Measurements from ENCODE around the gene NTNG2. TPM values are rescaled to one million over a fixed set of nuclear protein-coding genes. Genes with fewer than 3 reads are reported as not detected.

NTNG2 gene
- total and polyA plus RNA-seq, 10 of the 15 experiments (the other 5 are each of a cell fraction or from before 2014, with no cell fraction given) = 0.37 to 0.79 (median 0.45) TPM; not detected in 6

GRCh38 chr9:132142924-132143323, 18.9 kb upstream of the NTNG2 start:
- H3K4me2 ChIP-seq (ENCODE audit: control insufficient read depth, insufficient read depth) = no peak overlapping the region
- SMC1A ChIA-PET (ENCODE audit: uncharacterized antibody, unreplicated experiment) = no interaction called here
- H3K79me2 ChIP-seq (ENCODE audit: control insufficient read depth, insufficient read depth, low read length) = no peaks in the 10 kb centered on the region
- in situ Hi-C loops (cut with MboI) (no loop called here), intact Hi-C loops (cut with micrococcal nuclease; ENCODE audit: unreplicated experiment) (no loop called here)
- no peaks in the 10 kb centered on the region for H3K4me1 ChIP-seq (ENCODE audit: control insufficient read depth, insufficient read depth, low read length)
- RAD21 ChIA-PET (ENCODE audit: unreplicated experiment) = no interaction called here
- ATAC-seq (no peak), DNase-seq (ENCODE audit: low read depth, low spot score) (no peak), FAIRE-seq (no peak)
- BruUV-seq (replicated peaks) = no TSS peak
- no peaks in the 10 kb centered on the region; the same call in 1 of the 2 replicates for H4K20me1 ChIP-seq (ENCODE audit: control insufficient read depth, insufficient read depth)
- H3K27ac ChIP-seq (ENCODE audit: control insufficient read depth, insufficient read depth) = no peak overlapping the region
- peaks cover 0 to 6% of the 10 kb centered on the region in 2 experiments; a peak in 2 of 4 replicates for H3K27me3 ChIP-seq (replicated peaks in 1 of 2; ENCODE audit: control insufficient read depth in 2 of 2, insufficient read depth in 2 of 2, low read length in 1 of 2)
- no peak overlapping the region for H3K9ac ChIP-seq (ENCODE audit: control insufficient read depth, insufficient read depth, low read length)
- H2AFZ ChIP-seq (ENCODE audit: control insufficient read depth, low read depth, low read length) = no peak overlapping the region
- no peaks in the 10 kb centered on the region for H3K9me3 ChIP-seq (replicated peaks; ENCODE audit: control insufficient read depth, insufficient read depth, low read length)
- CTCF ChIA-PET = no interaction called here
- 53% methylated on average over 9 of the region's 9 CpGs for WGBS (ENCODE audit: insufficient coverage, insufficient replicate concordance, low lambda C conversion rate, missing lambda C conversion rate)
- H3K36me3 ChIP-seq (ENCODE audit: control insufficient read depth in 2 of 2, insufficient read depth in 2 of 2, low read length in 1 of 2) = no peaks in the 10 kb centered on the region
- POLR2A ChIA-PET = no interaction called here
- TF ChIP-seq ZBTB33 (IDR thresholded peaks at IDR 0.05) (no peak), USF1 (IDR thresholded peaks at IDR 0.05; ENCODE audit: borderline replicate concordance, extremely low read length, insufficient read depth, low read depth, low read length) (no peak), DPF2 (IDR thresholded peaks at IDR 0.05) (no peak), BACH1 (IDR thresholded peaks at IDR 0.05; ENCODE audit: borderline replicate concordance) (no peak), FOS (IDR thresholded peaks at IDR 0.05; ENCODE audit: borderline replicate concordance, extremely low read depth, insufficient read length) (no peak), EED (IDR thresholded peaks at IDR 0.05; ENCODE audit: low read depth) (no peak)
- TF ChIP-seq, protein P1, sequence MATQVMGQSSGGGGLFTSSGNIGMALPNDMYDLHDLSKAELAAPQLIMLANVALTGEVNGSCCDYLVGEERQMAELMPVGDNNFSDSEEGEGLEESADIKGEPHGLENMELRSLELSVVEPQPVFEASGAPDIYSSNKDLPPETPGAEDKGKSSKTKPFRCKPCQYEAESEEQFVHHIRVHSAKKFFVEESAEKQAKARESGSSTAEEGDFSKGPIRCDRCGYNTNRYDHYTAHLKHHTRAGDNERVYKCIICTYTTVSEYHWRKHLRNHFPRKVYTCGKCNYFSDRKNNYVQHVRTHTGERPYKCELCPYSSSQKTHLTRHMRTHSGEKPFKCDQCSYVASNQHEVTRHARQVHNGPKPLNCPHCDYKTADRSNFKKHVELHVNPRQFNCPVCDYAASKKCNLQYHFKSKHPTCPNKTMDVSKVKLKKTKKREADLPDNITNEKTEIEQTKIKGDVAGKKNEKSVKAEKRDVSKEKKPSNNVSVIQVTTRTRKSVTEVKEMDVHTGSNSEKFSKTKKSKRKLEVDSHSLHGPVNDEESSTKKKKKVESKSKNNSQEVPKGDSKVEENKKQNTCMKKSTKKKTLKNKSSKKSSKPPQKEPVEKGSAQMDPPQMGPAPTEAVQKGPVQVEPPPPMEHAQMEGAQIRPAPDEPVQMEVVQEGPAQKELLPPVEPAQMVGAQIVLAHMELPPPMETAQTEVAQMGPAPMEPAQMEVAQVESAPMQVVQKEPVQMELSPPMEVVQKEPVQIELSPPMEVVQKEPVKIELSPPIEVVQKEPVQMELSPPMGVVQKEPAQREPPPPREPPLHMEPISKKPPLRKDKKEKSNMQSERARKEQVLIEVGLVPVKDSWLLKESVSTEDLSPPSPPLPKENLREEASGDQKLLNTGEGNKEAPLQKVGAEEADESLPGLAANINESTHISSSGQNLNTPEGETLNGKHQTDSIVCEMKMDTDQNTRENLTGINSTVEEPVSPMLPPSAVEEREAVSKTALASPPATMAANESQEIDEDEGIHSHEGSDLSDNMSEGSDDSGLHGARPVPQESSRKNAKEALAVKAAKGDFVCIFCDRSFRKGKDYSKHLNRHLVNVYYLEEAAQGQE (IDR thresholded peaks at IDR 0.05; ENCODE audit: low read depth, low read length) = no peak
- no peak overlapping the region for H3K4me3 ChIP-seq
